ENCODE measurements around the gene ACTN3.
"Not testable (repeated sequence)": the region's sequence is repeated elsewhere in the genome, so short reads cannot be mapped to it uniquely, and the experiment has no call there.

The ACTN3 gene

DNA sequence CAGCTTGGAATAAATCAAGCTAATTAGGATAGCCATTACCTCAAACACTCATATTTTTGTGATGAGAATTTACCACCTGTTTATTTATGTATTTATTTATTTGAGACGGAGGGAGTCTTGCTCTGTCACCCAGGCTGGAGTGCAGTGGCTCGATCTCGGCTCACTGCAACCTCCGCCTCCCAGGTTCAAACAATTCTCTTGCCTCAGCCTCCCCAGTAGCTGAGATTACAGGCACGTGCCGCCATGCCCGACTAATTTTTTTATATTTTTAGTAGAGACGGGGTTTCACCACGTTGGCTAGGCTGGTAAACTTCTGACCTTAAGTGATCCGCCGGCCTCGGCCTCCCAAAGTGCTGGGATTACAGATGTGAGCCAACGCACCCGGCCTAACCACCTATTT, 1.8 kb upstream of the ACTN3 start:
- not testable (repeated sequence) for FAIRE-seq; DNase-seq (ENCODE audit: low spot score)

DNA sequence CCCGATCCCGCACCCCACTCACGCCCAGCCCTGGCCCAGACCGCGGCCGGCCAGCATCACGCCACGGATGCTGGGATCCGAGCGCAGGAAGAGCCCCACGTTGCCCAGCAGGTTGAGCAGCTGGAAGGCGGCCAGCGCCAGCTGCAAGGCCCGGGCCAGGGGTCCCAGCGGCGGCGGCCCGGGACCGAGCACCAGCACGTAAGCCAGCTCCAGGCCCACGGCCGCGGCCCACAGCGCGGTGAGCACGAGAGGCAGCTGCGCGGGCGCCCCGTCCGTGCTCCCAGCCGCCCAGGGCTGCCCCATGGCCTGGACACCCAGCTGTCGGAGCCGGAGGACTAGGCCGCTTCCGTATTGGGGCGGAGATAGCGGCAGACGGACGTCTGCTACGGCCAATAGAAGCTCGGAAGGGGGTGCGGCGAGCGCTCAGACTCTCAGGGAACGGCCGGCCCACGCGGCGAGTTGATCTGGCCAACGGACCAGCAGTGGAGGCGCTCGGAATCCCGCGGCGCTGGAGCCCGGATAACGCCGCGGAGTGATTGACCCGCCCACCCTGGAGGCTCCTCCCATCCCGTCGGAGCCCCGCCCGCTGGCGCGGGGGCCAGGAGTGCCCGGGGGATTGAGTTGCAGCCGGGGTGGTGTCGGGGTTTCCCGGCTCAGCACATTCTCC, 869 bp upstream of the ACTN3 start, which contains the start of gene ZDHHC24:
TSS of gene ZDHHC24 (minus strand) at position 348 of the 667 bp plus-strand sequence. CDS start at position 303, 45 bp downstream.
- no peak for FAIRE-seq

DNA sequence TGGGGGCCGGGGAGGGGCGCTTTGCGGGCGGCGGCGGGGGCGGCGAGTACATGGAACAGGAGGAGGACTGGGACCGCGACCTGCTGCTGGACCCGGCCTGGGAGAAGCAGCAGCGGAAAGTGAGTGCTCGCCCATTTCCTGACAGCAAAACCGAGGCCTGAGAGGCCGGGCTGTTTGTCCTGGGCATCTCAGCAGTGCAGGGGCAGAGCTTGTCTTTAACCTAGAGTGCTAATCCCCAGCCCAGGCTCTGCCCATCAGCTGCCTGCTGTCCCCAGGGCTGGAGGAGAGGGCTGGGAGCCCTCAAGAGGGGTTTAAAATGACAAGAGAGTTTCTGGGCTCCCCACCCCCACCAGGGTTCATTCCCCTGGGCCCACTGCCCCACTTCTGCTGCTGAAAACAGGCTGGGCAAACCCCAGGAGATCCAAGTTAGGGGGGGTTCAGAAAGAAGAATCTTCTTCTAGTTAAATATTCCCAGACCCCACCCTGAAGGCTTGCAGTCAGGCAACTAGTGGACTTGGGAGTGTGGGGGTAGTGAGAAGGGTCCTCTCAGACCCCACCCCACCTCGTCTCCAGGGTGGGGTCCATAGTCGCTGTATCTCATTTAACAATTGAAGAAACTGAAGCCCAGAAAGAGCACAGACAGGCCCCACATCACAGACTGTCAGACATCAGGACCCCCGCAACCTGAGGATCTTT, 411 bp downstream of the ACTN3 start:
- no peak for FAIRE-seq
- no peak for DNase-seq (ENCODE audit: low spot score)

More for the DNA sequence above, 869 bp upstream of the ACTN3 start, which contains the start of gene ZDHHC24:
- DNase-seq (ENCODE audit: low spot score) = peak; percentile 99

DNA sequence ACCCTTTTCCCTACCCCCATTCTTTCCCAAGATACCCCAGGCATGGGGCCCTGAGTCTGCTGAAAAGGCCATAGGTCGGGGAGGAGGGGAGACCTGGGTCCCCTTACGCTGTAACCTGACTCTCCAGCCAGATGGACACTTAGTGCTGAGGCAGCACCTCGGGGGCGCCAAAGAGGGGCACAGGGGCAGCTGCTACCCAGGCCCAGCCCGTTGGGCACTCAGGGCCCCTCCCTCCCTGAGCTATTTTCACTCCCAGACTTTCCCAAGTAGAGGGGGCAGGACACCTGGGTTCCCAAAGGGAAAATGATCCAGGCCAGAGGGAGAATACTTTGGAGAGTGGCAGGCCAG, 933 bp downstream of the ACTN3 start:
- DNase-seq (ENCODE audit: low spot score) (no peak), FAIRE-seq (no peak)

DNA sequence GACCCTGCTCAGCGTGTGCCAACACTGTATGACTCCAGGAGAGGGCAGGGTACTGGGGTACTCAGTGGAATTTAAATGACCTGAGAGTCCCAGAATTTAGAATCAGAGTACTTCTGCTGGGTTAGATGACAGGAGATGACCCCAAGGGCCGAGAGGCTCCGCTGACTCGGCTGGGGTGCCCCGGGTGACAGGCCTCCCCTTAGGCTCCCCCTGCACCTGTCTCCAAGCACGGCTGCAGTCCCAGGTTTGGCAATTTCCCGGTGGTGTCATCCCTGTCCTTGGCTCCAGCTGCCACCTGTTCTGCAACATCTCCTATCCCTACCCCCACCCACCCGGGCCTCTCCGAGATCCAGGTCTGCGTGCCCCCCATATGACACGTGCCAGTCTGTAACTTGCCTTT, 1.3 kb downstream of the ACTN3 start:
- FAIRE-seq (no peak), DNase-seq (ENCODE audit: low spot score) (no peak)

DNA sequence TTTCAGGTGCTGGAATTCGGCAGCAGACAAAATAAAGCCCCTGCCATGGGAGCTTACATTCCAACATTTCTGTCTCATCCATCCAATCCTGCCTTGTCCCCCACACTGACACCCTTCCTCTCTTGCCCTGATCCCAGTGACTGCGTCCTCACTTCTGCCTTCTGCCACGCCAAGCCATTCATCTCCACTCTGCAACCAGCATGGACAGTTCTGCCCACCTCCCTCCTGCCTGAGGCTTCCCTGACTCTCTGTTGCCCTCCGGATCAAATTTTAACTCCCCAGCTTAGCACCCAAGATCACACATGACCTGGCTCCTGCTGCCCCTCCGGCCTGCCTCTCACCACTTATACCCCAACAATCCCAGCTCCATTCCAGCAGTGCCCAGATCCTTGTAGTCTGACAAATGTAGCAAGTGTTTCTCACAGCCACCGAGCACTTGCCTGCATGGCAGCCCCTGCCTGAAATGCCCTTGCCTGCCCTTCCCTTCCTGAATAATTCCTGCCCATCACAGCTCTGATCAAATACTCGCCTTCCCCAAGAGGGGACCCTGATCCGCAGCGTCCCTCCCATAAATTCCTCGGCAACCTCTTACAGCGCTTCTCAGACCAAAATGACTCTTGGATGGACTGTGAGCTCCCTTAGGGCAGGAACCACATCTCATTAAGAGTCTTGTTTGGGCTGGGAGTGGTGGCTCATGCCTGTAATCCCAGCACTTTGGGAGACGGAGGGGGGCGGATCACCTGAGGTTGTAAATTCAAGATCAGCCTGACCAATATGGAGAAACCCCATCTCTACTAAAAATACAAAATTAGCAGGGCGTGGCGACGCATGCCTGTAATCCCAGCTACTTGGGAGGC, 2.3 kb downstream of the ACTN3 start:
- DNase-seq (ENCODE audit: low spot score) = no peak
- no peak for FAIRE-seq

DNA sequence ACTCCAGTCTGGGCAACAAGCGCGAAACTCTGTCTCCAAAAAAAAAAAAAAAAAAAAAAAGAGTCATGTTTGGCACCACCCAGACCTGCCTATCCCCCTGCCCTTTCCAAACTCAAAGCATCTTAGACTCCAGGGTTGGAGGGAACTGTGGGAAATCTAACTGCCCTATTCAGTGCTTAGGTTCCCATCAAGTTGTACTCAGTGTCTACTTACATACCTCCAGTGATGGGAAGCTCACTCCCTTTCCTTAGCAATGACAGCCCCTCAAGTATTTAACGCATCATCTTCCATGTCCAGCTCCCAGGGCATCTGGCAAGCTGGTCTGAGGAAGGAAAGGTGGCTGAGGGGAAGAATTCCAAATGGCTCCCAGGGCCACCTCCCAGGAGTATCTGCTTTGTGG, 3.0 kb downstream of the ACTN3 start:
- FAIRE-seq (no peak), DNase-seq (ENCODE audit: low spot score) (no peak)

DNA sequence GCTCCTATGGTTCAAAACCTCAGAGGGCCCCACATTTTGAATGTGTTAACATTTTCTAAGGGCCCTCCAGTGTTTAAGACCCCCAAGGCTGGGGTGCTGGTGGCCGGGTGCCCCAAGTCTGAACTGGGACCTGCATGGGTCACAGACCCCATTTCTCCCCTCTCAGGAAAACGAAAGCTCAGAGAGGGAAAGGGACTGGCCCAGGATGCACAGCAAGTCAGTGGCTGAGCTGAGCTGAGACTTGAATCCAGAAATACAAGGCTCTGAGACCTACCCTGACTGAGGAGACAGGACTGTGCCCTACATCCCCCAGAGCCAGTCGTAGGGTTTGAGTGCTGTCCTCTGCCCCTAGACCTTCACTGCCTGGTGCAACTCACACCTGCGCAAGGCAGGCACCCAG, 4.2 kb downstream of the ACTN3 start:
- FAIRE-seq (no peak), DNase-seq (ENCODE audit: low spot score) (no peak)

DNA sequence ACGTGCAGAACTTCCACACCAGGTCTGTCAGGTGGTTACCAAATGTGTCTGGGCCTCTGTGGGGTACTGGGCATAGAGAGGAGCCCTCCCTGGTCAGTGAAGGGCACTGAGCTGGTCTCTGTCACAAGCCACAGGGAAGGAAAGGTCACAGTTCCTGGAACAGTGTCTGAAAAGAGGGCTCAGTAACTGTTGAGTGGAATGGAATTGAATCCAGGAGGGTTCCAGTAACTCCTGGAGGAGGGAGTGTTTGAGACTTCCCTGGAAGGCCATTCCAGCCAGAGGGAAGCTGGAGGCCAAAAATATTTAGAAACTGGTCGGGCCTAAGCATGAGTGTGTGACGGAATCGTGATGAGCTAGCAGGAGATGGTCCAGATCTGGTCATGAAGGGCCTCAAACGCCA, 7.9 kb downstream of the ACTN3 start:
- DNase-seq (ENCODE audit: low spot score) (no peak), FAIRE-seq (no peak)

DNA sequence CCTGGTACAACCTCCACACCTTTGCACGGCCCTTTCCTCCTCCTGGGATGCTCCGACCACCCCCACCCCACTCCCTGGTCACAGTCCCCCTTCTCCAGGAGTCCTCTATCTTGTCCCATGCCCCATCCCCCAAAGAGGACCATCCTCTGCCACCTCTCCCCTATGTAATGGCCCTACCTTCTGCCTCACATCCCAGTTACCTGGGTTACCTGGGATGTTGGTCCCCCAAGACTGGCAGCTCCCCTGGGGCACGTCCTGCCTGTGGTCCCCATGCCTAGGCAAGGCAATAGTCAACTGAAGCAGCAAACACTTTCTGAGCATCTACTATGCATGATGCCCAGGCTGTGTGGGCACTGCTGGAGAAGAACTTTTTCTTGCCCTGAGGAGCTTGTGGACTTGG, 8.7 kb downstream of the ACTN3 start:
- FAIRE-seq (peak; percentile 82), DNase-seq (ENCODE audit: low spot score) (no peak)

DNA sequence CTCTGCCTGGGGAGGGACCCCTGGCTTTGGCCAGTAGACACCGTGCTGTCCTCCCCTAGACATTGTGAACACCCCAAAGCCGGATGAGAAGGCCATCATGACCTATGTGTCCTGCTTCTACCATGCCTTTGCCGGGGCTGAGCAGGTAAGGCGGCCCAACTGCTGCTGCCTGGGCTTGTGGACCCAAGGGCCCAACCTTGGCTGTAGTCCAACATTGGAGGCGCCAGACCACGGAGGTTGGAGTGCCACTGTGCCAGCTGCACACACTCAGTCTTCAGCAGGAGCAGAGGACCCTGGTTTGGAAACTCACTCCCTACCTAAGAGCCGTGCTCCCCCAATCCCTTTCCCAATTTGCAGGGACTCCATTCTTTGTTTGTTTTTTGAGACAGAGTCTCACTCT, 9.4 kb downstream of the ACTN3 start:
- no peak for FAIRE-seq
- DNase-seq (ENCODE audit: low spot score) = no peak

DNA sequence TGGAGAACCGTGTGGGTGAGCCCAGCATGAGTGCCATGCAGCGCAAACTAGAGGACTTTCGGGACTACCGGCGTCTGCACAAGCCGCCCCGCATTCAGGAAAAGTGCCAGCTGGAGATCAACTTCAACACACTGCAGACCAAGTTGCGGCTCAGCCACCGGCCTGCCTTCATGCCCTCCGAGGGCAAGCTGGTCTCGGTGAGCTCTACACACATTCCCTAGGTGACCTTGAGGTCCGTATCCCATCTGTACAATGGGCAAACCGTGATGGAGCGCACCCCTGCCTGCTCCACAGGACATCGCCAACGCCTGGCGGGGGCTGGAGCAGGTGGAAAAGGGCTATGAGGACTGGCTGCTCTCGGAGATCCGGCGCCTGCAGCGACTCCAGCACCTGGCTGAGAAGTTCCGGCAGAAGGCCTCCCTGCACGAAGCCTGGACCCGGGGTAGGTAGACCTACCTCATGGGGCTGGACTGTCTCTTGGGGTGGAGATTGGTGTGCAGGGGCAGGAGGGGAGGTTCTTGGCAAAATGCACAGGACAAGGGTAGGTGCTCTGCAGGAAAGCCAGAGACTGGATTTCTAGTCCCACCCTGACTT, 11.1 kb downstream of the ACTN3 start:
- DNase-seq (ENCODE audit: low spot score) (no peak), FAIRE-seq (peak; percentile 30)

DNA sequence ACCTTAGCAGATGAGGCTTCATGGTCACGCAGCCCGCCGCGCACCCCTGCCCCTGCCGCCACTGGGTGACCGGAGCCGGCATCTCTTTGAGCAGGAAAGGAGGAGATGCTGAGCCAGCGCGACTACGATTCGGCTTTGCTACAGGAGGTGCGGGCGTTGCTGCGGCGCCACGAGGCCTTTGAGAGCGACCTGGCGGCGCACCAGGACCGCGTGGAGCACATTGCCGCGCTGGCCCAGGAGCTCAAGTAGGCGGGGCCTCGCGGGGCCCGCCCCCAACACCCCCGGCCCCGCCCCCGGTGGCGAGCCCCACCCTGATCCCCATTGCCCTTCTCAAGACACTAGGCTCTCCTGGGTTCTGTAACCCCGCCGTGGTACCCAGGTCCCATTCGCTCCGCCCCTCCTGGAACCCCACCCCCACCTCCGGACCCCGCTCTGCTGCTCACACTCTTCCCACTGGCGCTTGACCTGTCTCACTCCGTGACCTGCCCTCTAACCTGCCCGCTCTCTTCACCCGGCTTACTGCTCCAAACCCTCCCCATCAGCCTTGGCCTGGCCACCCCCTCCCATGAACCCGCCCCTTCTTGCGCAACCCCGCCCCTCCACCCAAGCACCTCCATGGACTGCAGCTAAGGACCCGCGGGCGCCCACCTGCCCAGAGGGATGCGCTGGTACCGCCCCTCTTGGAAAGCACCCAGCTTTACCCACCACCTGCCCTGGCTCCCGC, 12.6 kb downstream of the ACTN3 start:
- DNase-seq (ENCODE audit: low spot score) (no peak), FAIRE-seq (no peak)

DNA sequence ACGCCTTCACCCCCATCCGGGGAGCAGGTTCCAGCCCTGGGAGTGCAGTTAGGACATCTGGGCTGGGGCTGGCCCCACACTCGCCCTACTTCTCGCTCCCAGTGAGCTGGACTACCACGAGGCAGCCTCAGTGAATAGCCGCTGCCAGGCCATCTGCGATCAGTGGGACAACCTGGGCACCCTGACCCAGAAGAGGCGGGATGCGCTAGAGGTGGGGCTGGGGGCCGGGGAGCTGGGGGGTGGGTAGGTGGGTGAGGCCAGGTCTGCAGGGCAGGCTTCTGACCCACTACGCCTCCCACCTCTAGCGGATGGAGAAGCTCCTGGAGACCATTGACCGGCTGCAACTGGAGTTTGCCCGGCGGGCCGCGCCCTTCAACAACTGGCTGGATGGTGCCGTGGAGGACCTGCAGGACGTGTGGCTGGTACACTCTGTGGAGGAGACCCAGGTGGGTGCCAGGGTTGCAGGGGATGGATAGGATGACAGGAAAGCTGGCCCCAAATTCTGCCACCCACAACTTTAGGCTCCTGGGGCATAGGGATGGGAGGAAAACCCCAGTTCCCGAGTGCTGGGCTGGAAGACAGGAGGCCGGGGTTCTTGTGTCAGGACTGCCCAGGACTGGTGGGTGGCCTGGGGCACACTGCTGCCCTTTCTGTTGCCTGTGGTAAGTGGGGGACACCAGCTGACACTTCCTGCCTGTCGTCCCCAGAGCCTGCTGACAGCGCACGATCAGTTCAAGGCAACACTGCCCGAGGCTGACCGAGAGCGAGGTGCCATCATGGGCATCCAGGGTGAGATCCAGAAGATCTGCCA, 13.4 kb downstream of the ACTN3 start:
- DNase-seq (ENCODE audit: low spot score) = no peak

DNA sequence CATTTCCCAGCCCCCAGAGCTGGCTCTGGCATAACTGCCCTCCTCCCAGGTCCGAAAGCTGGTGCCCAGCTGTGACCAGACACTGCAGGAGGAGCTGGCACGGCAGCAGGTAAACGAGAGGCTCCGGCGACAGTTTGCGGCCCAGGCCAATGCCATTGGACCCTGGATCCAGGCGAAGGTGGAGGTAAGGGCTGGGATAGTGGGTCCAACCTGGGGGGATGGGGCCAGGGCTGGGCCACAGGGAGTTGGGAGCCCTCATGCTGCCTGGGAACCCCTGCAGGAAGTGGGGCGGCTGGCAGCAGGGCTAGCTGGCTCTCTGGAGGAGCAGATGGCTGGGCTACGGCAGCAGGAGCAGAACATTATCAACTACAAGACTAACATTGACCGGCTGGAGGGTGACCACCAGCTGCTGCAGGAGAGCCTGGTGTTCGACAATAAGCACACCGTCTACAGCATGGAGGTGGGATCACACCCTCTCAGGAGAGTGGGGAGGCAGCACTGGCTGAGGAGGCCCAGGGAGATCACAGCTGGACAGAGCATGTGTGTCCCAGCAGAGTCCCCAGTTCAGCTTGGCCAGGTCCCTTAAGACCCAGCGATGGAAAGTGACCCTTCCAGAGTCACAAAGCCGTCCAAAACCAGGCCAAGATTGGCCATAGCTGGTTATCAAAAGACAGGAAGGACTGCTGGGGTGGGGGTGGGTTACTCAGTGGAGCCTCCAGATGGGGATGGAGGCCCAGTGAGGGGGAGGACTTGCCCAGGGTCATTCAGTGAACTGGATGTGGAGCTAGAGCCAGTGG, 14.7 kb downstream of the ACTN3 start:
- FAIRE-seq (no peak), DNase-seq (ENCODE audit: low spot score) (no peak)

More for the DNA sequence above, 13.4 kb downstream of the ACTN3 start:
- FAIRE-seq = no peak

DNA sequence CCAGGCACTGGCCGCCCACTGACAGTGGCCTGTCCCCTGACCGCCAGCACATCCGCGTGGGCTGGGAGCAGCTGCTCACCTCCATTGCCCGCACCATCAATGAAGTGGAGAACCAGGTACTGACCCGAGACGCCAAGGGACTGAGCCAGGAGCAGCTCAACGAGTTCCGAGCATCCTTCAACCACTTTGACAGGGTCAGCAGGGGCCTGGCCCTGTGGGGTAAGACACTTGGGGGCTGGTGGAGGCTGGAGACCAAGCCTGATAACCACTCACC, 15.2 kb downstream of the ACTN3 start:
- DNase-seq (ENCODE audit: low spot score) = no peak
- FAIRE-seq = no peak

DNA sequence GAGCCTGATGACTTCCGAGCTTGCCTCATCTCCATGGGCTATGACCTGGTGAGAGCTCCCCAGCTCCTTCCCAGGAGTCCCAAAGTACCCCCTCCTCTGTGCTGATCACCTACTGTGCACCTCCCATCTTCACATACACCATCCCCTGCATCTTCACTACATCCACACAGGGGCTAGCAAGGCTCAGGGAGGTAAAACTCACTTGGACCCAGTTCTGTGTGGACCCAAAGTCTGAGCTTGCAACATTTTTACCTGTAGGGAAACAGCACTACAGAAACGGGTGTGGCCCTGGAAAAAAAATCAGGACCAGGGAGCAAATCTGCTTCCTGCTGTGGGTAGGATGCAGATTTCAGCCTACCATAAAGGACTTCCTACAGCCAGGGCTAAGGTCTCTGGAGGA, 15.6 kb downstream of the ACTN3 start:
- FAIRE-seq (no peak), DNase-seq (ENCODE audit: low spot score) (no peak)

DNA sequence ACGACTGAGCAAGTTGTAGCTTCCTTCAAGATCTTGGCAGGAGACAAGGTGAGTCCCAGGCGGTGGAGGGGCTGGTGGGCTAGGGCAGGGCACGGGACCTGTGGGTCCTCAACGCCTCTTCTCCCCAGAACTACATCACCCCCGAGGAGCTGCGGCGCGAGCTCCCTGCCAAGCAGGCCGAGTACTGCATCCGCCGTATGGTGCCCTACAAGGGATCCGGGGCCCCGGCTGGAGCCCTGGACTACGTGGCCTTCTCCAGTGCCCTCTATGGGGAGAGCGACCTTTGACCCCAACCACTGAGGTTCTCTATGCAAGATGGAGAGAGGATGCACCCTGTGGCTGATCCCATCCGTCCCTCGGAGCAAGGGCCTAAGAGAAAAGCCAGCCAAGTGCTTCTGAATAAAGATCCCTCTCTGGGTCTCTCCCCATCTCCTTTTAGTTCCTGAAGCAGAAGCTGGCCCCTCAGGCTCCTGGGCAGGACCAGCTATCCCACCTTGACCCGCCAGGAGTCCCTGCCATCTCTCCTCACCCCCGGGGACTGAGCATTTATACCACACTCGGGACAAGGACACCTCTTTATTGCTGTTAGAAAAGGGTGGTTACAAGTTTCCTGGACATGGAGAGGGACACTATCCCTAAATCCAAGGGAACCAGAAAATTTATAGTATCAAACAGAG, 16.3 kb downstream of the ACTN3 start:
- no peak for FAIRE-seq
- DNase-seq (ENCODE audit: low spot score) = no peak

DNA sequence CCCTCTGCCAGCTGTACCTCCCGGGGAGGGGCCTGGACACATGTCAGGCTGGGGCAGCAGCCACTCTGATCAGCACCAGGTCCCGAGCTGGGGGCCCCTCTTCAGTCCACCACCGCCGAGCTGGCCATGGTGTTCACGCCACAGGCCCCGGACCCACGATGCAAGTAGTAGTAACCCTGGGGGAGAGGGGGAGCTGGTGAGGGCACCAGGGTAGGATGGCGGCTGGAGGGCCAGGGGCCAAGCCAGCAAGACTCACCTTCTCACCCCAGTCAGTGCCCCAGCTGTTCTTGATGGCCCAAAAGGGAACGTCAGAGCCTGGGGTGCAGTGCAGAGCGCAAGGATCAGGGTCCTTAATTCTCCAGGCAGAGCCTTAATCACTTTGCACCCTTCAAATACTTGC, 17.1 kb downstream of the ACTN3 start:
- FAIRE-seq (no peak), DNase-seq (ENCODE audit: low spot score) (no peak)

All from urothelium cell line (cell line).